IPS-11a (cell line): ENCODE data around the gene FXYD5.
"Not testable (repeated sequence)": the region's sequence is repeated elsewhere in the genome, so short reads cannot be mapped to it uniquely, and the experiment has no call there.

ENCODE experiments used
- H3K4me3 ChIP-seq: one replicate; pipeline ENCODE4 v1.5.1; 2013; ENCODE audit warnings: low read depth, low read length, control low read depth

The FXYD5 gene

GRCh38 chr19:35119578-35120155 is 34.9 kb upstream of the FXYD5 start:
- no peak overlapping the region for H3K4me3 ChIP-seq

- no peak overlapping the region for H3K4me3 ChIP-seq
Observed at GRCh38 chr19:35120492-35120891, 34.0 kb upstream of the FXYD5 start.

DNA sequence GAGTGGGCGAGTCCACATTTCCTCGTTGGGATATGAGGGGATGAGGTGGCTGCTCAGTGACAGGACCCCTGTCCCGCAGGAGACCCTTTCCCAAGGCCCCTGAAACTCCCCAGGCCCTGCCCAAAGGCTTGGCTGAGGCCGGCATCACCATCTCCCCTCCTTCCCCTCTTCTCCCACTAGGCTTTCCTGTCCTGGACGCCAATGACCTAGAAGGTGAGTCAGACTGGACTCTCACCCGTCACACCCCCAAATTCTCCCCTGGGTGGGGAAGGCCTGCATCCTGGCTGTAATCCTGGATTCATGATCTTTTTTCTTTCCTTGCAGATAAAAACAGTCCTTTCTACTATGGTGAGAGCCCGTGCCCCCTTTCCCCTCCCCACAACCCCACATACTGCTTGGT is 33.6 kb upstream of the FXYD5 start:
- no peak overlapping the region for H3K4me3 ChIP-seq

DNA sequence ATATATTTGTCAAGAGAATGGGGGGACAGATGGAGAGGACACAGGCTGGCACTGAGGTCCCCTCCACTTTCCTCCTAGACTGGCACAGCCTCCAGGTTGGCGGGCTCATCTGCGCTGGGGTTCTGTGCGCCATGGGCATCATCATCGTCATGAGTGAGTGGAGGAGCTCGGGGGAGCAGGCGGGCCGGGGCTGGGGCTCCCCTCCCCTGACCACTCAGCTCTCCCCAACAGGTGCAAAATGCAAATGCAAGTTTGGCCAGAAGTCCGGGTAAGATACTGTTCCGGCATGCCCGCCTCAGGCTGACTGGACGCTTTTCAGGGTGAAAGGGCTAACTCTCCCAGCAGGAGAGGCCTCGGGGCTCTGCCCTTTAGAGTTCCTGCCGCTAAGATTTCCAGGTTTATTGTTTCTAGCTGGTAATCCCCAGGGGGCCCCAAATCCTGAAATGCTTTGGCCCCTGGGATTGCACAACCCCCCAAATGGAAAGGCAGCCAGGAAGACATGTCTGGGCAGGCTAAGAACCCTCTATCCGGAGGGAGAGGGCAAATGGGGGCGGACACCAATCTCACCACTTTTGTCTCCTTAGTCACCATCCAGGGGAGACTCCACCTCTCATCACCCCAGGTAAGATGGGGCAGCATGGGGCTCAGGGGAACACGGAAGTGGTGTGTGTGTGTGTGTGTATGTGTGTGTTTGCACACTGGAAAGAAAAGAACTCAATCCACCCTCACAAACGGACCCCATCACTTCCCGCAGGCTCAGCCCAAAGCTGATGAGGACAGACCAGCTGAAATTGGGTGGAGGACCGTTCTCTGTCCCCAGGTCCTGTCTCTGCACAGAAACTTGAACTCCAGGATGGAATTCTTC is 31.6 kb upstream of the FXYD5 start:
- no peak overlapping the region for H3K4me3 ChIP-seq

DNA sequence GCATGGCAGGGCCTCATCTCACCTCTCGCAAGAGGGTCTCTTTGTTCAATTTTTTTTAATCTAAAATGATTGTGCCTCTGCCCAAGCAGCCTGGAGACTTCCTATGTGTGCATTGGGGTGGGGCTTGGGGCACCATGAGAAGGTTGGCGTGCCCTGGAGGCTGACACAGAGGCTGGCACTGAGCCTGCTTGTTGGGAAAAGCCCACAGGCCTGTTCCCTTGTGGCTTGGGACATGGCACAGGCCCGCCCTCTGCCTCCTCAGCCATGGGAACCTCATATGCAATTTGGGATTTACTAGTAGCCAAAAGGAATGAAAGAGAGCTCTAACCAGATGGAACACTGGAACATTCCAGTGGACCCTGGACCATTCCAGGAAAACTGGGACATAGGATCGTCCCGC is 31.0 kb upstream of the FXYD5 start:
- H3K4me3 ChIP-seq = no peak overlapping the region

GRCh38 chr19:35124098-35125060 is 30.2 kb upstream of the FXYD5 start:
- no peak overlapping the region for H3K4me3 ChIP-seq

DNA sequence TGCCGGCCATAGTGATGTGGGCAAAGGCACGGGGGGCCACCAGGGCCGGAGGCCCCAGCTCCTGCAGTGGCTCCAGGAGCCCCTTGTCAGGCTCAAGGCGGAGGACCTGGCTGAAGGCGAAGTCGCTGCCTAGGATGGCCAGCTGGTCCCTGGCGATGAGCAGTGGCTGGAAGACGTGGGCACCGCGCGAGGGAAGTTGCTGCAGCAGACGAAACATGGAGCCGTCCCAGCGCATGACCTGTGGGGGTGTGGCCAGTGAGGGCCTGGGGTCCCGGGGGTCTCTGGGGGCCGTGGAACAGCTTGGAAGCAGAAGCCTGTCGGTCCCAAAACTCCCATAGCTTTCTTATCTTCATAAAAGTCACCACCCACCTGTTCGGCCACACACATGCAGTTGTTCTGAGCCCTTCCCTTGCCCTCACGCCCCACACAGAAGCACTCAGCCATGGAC is 29.2 kb upstream of the FXYD5 start:
- H3K4me3 ChIP-seq = no peak overlapping the region

- no peak overlapping the region for H3K4me3 ChIP-seq
Observed at GRCh38 chr19:35125749-35126623, 28.5 kb upstream of the FXYD5 start.

DNA sequence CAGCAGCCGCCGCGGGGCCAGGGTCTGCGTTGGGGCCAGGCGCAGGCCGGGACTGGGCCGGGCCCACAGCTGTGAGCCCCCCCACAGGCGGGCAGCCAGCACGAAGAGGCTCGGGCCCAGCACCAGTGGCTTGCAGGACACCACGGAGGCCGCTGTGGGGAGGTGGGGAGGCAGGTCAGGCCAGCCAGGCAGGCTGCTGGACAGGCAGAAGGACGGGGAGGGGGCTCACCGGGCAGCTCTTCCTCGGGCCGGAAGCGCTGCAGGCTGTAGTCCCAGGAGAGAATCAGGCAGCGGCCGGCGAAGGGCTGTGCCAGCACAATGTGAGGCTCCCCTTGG is 27.9 kb upstream of the FXYD5 start:
- H3K4me3 ChIP-seq = no peak overlapping the region

DNA sequence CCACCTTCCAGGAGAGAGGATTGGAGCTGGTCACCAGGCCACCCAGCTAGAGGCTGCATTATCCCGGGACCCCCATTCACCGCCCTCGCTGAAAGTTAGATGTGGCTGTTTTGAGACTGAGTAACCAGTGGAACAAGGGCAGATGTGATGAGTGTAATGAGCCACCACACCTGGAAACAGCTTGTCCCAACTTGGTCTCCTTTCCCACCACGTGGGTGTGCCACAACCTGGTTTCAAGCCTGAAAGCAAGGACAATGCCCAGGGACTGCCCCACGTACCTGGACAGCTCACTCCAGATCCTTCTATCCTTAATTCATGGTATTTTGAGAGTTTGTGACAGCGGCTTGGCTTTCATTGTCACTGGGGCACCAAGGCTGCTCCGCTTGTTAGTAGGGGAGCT is 26.7 kb upstream of the FXYD5 start:
- H3K4me3 ChIP-seq = no peak overlapping the region

- H3K4me3 ChIP-seq = no peak overlapping the region
Observed at GRCh38 chr19:35128398-35129057, 26.0 kb upstream of the FXYD5 start.

- not testable (repeated sequence) for H3K4me3 ChIP-seq
Observed at GRCh38 chr19:35129724-35130274, 24.7 kb upstream of the FXYD5 start.

DNA sequence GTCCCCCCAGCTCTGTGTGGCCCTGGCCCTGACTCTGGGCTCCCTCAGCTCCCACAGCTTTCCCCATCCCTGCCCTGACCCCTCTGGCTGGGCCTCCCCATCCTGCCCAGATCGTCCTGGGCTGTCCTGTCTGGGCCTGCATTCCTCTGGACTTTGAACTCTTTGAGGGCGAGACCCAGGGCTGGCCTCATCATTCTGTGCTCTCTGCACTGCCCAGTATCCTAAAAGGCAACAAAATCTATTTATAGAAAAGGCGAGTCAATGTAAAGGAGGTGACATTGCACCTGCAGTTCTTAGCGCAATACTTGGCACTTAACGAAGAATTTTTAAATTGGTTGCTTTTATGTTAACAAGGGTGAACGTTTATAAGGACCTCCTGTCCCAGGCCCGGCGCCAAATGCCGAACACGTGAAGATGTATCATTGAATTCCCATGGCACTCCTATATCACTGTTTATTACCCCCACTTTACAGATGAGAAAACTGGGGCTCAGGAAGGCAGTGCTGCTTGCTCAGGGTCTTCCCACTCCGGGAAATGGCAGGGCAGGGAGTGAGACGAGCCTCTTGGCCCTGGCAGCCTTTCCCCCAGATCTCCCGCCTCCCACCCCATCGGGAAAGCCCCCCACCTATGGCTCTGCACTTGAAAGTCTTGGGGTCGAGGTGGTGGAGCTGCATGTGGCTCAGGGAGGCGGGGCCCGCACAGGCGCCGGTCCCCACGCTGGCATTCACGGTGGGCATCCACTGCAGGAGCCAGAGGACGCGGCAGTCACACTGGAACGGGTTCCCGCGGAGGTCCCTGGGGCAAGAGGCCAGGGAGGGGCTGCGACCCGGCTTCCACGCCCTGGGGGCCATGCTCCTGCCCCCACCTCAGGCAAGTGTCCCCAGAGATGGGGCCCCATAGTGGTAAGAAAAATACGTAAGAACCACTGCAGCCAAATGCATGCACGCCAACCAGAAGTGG is 23.5 kb upstream of the FXYD5 start:
- no peak overlapping the region for H3K4me3 ChIP-seq

GRCh38 chr19:35132254-35132653 is 22.3 kb upstream of the FXYD5 start:
- H3K4me3 ChIP-seq = no peak overlapping the region

- H3K4me3 ChIP-seq = no peak overlapping the region
Observed at GRCh38 chr19:35133826-35134225, 20.7 kb upstream of the FXYD5 start.

DNA sequence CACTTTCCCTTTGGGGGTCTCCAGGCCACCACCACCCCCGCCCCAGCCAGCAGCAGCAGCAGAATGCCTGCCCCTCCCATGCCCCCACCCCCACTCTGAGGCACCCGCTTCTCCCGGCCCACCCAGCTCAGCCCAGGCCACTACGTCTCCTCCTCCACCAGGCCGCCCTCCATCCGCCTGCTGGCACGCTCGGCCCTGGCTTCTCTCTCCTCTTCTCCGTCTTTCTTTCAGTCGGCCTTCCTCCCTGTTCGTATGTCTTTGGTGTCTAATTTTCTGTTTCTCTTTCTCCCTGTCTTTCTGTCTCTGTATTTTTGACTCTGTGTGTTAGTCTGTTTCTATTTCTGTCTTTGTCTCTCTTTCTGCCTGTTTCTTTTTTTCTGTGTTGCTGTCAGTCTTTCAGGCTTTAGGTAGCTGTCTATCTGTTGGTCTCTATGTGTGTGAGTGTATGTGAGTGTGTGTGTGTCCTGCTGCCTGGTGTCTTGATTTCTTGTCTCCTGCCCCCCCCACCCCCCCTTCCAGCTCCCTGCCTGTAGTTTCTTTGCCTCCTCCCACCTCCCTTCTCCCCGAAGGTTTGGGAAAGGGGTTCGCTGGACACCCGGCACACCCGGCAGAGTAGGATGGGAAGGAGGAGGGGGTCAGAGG is 19.8 kb upstream of the FXYD5 start, which contains the start of gene LGI4:
Gene LGI4, minus strand, starts transcription at position 459 of the 642 bp plus-strand sequence. Its CDS starts 379 bp downstream, at position 80.
- no peak within 1 kb of the TSS for H3K4me3 ChIP-seq

DNA sequence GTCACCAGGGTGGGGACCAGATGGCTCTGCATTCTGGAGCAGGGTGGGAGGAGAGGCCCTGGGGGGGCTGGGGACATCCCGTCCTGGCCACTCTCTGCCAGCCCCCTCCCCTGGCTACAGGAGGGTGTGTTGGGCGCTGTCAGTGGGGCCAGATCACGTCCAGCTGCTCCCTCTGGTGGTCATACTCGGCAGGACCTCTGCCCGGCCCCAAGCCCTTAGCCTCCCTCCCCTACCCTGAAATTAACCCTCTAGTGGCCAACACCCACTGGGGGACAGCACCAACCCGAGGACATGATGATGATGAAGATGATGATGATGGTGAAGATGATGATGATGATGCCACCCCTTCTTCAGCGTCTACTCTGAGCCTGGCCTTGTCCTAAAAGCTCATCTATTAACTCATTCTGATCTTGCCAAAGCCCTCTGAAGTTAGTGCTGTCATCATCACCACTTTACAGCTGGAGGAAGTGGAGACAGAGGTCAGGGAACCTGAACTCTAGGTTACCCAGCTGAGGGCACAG is 19.1 kb upstream of the FXYD5 start:
- H3K4me3 ChIP-seq = no peak overlapping the region

DNA sequence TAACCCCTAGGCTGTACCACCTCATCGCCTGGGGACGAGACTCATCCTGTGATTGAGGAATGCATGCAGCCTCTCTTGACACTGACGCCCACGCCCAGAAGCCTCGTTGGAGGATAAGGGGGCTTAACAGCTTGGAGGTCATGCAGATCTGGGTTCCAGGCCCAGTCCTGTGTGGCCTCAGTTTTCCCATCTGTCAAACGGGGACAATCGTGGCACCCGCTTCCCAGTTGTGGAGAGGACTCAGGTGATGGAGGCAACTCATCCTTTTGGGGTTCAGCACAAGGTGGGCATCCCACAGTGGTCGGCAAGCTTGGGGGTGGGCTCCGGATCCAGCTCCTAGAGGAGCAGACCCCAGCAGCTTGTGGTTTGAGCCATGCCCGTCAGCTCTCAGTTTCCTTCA is 18.3 kb upstream of the FXYD5 start:
- no peak overlapping the region for H3K4me3 ChIP-seq
